ENCODE data around the gene SDK2.

DNA sequence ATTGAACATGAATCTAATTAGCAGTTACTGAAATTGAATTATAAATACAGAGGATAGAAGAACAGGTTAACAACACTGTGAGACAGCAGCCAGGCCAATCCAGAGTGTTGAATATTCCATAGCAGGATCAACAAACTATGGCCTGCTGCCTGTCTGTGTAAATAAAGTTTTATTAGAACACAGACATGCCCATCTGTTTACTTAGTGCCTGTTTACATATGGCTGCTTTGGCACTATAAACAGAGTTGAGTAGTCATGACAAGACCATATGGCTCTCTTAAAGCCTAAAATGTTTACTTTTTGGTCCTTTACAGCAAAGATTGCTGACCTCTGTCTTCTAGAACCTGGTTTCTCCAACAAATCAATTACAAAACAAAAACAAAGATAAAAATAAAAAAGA lies 217.0 kb downstream of the SDK2 start:
- TF ChIP-seq EZH2 (IDR thresholded peaks at IDR 0.05; ENCODE audit: borderline replicate concordance) (no peak), EZH2phosphoT487 (IDR thresholded peaks at IDR 0.05; ENCODE audit: low read depth, severe bottlenecking, unreplicated experiment) (no peak)
- TF ChIP-seq, protein P1, sequence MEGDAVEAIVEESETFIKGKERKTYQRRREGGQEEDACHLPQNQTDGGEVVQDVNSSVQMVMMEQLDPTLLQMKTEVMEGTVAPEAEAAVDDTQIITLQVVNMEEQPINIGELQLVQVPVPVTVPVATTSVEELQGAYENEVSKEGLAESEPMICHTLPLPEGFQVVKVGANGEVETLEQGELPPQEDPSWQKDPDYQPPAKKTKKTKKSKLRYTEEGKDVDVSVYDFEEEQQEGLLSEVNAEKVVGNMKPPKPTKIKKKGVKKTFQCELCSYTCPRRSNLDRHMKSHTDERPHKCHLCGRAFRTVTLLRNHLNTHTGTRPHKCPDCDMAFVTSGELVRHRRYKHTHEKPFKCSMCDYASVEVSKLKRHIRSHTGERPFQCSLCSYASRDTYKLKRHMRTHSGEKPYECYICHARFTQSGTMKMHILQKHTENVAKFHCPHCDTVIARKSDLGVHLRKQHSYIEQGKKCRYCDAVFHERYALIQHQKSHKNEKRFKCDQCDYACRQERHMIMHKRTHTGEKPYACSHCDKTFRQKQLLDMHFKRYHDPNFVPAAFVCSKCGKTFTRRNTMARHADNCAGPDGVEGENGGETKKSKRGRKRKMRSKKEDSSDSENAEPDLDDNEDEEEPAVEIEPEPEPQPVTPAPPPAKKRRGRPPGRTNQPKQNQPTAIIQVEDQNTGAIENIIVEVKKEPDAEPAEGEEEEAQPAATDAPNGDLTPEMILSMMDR (IDR thresholded peaks at IDR 0.05; ENCODE audit: poor library complexity), result no peak

Measured in hepatocyte (in vitro differentiated cells).